ENCODE results near the gene HSPA4.

GRCh38 chr5:133049726-133050048 lies 2.1 kb upstream of the HSPA4 start:
- TF ChIP-seq CTCF (optimal IDR thresholded peaks at IDR 0.05 in 1 of 3, IDR thresholded peaks at IDR 0.05 in 1 of 3, conservative IDR thresholded peaks at IDR 0.05 in 1 of 3; ENCODE audit: extremely low read depth in 1 of 3, insufficient read depth in 2 of 3, low read length in 3 of 3), result no peak
- no peak for TF ChIP-seq EZH2 (IDR thresholded peaks at IDR 0.05; ENCODE audit: low read length)
